HG02943 (cell line): ENCODE data around the gene DMRT1.
"Not testable (repeated sequence)": the region's sequence is repeated elsewhere in the genome, so short reads cannot be mapped to it uniquely, and the experiment has no call there.

Experiments used
- ATAC-seq: cut with Tn5 transposase; IDR thresholded peaks from one replicate; pipeline ENCODE4 v1.9.1; 2021; ENCODE audit warnings: mild to moderate bottlenecking, low read depth, moderate library complexity; ENCODE audit not compliant: unreplicated experiment

The DMRT1 gene

DNA sequence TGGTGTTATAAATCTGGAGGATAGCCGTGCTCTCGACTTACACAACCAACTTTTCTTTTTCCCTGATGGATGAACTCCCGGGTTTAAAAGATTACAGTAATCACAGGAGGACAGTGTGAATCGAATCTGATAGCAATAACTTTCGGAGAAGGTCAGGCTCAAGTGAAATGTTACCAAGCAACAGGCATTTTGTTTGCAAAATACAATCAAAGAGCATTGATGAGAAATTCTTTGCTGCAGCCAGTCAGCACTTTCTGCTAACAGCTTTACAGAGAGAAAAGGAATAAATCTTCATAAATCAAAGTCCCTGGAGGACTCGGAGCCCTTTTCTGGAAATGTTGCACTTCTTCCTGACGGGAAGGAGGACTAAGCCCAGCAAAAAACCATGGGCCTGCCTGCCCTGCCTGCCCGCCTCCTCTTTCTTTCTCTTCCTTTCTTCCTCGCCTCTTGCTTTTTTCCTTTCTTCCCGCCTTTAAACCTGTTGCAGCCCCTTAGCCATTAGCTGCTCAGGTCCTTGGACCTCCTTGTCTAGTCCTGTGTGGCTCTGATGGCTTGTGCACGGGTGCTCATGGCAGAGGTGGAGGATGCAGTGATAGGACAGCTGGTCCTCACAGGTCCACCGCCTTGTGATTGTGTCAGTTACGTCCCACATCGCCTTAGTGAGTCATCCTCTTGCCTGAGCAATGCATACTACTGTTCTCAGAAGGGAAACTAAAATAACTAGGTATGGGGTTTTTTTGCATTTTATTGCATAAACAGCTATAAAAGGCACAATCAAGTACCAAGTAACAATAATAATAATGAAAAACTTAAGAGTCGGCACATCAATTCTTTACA, 141.1 kb downstream of the DMRT1 start:
- ATAC-seq: no peak

DNA sequence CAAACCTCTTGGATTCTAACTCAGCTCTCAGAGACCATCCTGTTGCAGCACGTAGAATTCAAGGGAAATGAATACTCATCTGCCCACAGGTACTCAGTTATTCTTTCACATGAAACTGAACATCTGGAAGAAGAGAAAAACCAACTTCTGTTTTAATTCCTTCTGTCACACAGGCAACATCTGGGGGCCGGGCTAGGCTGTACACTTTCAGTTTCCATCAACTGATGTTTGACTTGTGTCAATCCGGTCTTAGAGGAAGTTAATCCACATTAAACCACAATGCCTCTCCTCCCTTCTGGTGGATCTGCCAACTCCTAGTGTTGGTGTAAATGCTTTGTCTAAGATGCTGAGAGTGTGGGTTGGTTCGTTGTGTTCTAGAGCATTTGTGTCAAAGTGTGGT, 152.5 kb downstream of the DMRT1 start:
- no peak for ATAC-seq

DNA sequence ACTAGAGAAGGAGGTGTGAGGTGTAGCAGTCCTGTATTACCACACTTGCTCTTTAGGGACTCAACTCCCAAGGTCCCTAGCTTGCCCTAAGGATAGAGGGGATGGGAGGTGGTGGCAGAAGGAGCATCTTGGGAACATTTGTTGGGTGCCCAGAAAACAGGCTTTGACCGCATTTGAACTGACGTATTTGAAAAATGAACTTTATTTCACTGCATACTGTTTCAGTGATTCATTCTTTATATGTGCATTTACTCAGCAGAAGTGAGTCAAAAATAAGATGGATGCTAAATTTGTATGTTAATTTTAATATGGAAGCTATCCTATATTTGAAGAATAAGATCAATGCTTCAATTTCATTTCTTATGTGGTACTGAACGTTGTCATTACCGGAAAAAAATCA, 153.7 kb downstream of the DMRT1 start:
- ATAC-seq: no peak

DNA sequence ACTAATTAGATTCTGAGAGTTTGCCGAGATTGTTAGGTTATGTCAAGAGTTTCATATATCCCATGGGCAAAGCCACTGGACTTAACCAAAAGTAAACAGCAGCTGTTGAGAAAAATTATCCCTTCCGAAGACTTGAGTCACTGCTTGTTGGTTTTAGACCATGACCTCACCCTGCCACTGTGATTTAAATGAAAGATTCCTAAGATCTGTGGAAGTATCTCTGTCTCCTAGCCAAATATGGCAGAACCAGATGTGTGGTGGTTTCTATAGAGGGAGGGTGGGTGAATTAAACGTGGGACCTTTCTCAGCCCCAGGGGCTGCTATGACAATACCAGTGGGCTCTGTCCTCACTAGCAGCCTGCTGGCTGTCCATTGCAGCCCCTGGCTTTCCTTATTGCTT, 154.3 kb downstream of the DMRT1 start:
- ATAC-seq: no peak

DNA sequence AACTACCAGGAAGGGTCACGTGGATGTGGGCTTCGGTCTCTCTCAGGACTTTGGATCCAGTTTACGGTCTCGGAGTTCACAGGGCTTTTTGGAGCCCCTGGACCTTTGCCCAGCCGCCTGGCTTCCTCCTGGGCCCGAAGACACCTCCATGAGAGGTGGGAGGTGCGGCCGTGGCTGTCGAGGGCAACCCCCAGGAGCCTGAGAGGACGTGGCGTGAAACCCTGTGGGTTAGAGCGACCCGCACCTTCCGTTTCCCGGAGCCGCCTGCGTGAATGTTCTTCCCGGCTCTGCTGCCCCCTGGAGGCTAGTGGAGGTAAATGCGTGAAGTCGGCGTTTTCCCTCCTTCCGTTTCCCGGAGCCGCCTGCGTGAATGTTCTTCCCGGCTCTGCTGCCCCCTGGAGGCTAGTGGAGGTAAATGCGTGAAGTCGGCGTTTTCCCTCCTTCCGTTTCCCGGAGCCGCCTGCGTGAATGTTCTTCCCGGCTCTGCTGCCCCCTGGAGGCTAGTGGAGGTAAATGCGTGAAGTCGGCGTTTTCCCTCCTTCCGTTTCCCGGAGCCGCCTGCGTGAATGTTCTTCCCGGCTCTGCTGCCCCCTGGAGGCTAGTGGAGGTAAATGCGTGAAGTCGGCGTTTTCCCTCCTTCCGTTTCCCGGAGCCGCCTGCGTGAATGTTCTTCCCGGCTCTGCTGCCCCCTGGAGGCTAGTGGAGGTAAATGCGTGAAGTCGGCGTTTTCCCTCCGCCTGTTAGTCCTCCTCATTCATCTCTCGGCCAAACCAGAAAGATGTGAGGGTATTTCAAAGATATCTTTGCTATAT, 157.0 kb downstream of the DMRT1 start:
- ATAC-seq: not testable (repeated sequence)

DNA sequence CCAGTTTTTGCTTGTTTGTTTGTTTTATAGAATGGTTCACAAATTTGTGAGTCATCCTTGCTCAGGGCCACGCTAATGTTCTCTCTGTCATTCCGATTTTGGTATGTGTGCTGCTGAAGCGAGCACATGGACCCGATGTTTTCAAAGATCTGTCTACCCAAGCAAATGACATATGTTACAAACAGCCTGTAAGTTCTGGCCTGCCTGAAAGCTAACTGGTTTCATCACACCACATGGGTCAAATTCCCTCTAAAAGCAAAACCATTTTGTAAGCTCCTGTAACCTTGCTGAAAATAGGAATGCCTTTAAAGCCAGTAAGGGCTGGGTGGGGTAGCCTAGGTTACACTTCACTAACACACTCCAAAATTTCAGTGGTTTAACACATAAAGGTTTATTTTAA, 160.3 kb downstream of the DMRT1 start:
- ATAC-seq: no peak

DNA sequence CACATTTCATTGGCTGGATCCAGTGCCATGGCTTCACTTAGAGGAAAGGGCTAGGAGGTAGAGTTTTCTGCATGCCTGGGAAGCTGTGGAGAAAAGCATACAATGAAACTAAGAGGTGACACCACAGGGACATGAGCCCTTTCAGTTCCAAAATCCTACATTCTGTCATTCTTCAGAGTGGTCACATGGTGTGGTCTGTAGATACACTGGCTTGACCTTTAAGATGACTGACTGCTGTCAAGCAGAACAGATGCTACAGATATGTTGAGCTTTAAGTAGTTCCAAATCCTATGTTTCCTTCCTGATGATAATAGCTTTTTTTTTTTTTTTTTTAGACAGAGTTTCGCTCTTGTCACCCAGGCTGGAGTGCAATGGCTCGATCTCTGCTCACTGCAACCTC, 161.2 kb downstream of the DMRT1 start:
- no peak for ATAC-seq

DNA sequence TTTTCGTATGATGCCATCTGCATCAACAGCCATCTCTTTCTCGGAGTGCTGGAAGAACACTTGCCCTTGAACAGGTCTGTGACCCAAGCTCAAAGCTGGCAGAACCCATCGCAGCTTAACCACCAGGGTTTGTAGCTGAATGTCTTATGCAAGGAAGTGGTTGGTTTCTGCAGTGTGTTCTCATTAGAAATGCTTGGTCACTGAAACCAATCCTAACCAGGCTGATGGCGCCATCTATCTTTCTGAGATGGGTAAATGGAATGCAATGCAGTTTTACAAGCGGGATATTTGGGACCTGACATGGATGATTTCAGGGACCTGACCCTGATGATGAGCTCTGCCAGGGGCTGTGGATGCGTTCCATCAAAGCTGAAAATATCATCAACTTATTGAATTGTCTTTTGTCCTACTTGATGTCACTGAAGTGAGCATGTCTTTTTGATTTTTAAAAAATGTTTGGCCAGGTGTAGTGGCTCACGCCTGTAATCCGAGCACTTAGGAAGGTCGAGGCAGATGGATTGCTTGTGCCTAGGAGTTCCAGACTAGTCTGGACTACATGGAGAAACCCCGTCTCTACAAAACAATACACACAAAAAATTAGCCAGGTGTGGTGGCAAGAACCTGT, 163.7 kb downstream of the DMRT1 start:
- no peak for ATAC-seq

DNA sequence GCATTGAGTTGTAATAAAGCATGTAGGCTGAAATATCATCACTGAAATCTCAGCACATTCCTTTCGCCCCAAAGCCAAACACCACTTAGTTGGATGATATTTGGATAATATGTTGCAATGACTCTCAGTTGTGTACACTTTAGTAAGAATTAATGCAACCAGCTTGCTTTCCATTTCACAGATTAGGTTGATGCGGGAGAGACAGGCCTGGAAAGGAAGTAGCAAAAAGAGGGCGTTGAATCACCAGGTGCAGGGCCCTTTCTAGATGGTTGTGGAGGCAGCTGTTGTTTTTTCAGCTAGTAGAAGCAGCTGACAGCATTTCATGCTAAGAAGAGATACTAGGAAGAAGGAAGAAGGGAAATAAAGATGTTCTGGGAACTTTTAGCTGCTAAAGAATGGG, 165.8 kb downstream of the DMRT1 start:
- ATAC-seq: no peak

DNA sequence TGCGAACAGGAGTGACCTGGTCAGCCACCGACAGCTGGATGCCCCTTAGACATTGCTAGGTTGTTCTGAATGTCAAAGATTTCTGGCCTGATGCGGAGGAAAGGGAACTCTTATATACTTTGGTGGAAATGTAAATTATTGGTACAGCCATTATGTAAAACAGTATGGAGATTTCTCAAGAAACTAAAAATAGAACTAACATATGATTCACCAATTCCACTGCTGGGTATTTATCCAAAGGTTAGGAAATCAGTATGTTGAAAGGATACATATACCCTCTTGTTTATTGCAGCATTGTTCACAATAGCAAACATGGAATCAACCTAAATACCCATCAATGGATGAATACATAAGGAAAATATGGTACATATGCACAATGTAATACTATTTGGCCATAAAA, 166.7 kb downstream of the DMRT1 start:
- no peak for ATAC-seq

DNA sequence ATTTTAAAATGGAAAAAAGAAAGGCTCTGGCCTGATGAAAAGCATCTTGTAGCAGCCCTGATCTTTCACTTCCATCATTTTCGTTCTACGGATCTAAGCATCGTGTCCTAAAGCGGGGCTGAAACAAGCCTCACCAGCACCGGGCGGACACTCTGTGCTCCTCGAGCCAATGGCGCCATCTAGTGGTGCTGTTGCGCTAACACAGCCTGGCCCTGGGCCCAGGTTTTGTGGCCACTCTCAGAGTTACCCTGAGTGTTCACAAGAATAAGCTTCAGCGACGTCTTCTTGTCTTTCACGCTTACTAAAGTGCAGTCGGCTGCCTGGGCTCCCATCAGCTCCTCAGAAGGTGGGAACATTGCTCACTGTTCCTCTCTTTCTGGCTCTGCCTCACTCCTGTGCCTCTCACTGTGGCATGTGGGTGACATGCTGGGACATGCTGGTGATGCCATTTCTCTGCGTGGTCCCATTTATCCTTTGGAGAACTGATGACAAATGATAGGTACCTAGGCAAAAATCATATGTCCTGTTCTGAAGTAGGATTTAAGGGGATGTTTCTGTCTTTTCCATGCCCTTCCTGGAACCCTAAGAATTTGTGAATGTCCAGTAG, 167.7 kb downstream of the DMRT1 start:
- ATAC-seq: peak; percentile 97

DNA sequence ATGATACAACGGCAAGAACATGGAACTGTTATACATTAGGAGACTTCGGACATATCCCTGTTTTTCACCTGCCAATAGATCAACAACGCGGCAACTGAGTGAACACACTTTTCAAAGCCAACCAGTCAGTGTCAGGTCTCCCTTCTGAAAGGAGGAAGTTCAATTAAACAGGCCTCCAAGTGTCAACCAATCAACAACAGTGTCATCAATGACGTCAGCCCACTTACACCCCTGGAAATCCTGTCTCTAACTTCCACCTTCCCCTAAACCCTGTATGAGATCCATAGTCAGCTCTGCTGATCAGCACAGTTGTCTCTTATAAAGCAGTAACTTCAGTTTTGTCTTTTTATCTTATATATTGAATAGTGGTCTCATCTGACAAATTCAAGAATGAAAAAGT, 171.5 kb downstream of the DMRT1 start:
- ATAC-seq: no peak

DNA sequence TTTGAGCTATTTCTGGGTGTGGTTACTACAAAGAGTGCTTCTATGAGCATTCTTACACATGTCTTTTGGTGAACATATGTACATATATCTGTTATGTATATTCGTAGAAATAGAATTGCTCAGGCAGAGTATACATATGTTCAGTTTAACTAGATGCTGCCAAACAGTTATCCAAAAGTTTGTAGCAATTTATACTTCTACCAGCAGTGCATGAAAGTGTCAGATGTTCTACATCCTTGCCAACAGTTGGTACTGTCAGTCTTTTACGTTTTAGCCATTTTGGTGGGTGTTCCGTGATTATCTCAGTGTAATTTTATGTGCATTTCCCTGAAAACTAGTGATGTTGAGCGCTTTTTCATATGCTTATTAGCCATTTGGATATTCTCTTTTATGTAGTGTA, 172.7 kb downstream of the DMRT1 start:
- no peak for ATAC-seq

DNA sequence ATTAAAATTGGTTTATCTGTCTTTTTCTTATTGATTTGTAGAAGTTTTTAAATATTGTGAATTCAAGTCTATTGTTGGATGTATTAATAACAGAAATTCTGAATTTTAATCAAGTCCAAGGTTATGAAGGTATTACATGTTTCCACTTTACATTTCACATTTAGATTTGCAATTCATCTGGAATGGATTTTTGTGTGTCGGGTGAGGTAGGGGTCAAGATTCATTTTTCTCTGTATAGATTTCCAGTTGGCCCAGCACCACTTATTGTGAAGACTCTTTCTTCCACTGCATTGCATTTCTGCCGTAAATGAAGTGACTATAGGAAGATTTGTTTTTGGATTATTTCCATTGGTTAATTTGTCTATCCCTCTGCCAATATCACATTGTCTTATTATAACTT, 173.1 kb downstream of the DMRT1 start:
- no peak for ATAC-seq

DNA sequence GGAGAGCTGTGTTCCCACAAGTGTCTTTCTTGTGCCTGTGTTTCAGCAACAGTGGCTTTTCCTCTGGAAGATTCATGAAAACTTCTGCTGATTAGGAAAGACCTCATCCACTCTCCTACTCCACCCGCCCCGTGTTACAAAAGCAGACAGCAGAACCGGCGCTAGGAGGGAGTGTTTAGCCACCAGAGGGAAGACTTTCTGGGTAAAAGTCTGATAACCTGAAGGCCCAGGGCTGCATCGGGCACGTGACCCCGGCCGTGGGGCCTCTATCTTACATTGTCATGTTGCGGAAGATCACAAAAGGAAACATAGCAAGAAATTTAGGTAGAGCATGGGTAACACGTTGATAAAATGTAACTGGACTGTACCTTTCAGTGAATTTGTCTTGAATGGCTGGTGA, 176.6 kb downstream of the DMRT1 start:
- ATAC-seq: no peak
